Trophoblast cell (in vitro differentiated cells and primary cell): ENCODE measurements around the gene TBC1D5.

Source experiments
- DNase-seq, 2 donors: peaks; one replicate each; pipeline ENCODE4 v3.0.0-alpha.2; 2016
- H2AFZ ChIP-seq: 2 replicates; pipeline ENCODE4 v1.6.1; 2013; ENCODE audit warnings: low read length, moderate library complexity, mild to moderate bottlenecking; ENCODE audit not compliant: insufficient read depth, poor library complexity
- H2AK5ac ChIP-seq: 2 replicates; pipeline ENCODE4 v1.6.1; 2013; ENCODE audit warnings: mild to moderate bottlenecking, low read length
- H2BK120ac ChIP-seq: 2 replicates; pipeline ENCODE4 v1.6.1; 2013; ENCODE audit warnings: low read length, mild to moderate bottlenecking, moderate library complexity; ENCODE audit not compliant: insufficient read depth, poor library complexity
- H2BK12ac ChIP-seq: 2 replicates; pipeline ENCODE4 v1.6.1; 2013; ENCODE audit warnings: mild to moderate bottlenecking, low read length, moderate library complexity
- H2BK5ac ChIP-seq: 2 replicates; pipeline ENCODE4 v1.6.1; 2013; ENCODE audit warnings: low read length, low read depth, moderate library complexity, mild to moderate bottlenecking; ENCODE audit not compliant: poor library complexity
- H3K14ac ChIP-seq: 2 replicates; pipeline ENCODE4 v1.6.1; 2013; ENCODE audit warnings: mild to moderate bottlenecking, low read length
- H3K18ac ChIP-seq: 2 replicates; pipeline ENCODE4 v1.6.1; 2013; ENCODE audit warnings: mild to moderate bottlenecking, low read length
- H3K23ac ChIP-seq: 2 replicates; pipeline ENCODE4 v1.6.1; 2013; ENCODE audit warnings: low read length
- H3K27ac ChIP-seq: 2 replicates; pipeline ENCODE4 v1.5.1; 2013; ENCODE audit warnings: low read depth, mild to moderate bottlenecking, inconsistent platforms, low read length, moderate library complexity
- H3K27me3 ChIP-seq: 2 replicates; pipeline ENCODE4 v1.6.1; 2013; ENCODE audit warnings: inconsistent platforms, mild to moderate bottlenecking, low read length, moderate library complexity; ENCODE audit not compliant: insufficient read depth
- H3K36me3 ChIP-seq, 2 experiments: 1 replicate in 1 of 2; 2 replicates in 1 of 2; pipeline ENCODE4 v1.6.1; 2013; ENCODE audit warnings: low read length in 2 of 2, mild to moderate bottlenecking in 2 of 2, moderate library complexity in 1 of 2; ENCODE audit not compliant: insufficient read depth in 2 of 2, control insufficient read depth in 1 of 2
- H3K4ac ChIP-seq: 2 replicates; pipeline ENCODE4 v1.6.1; 2013; ENCODE audit warnings: low read depth, mild to moderate bottlenecking, low read length, moderate library complexity
- H3K4me1 ChIP-seq, 2 experiments: 1 replicate in 1 of 2; 2 replicates in 1 of 2; pipeline ENCODE4 v1.6.1; 2013; ENCODE audit warnings: low read length in 2 of 2, mild to moderate bottlenecking in 2 of 2, moderate library complexity in 1 of 2; ENCODE audit not compliant: insufficient read depth in 2 of 2, control insufficient read depth in 1 of 2
- H3K4me2 ChIP-seq: 2 replicates; pipeline ENCODE4 v1.6.1; 2013; ENCODE audit warnings: inconsistent platforms, mild to moderate bottlenecking, low read length, moderate library complexity
- H3K4me3 ChIP-seq: 2 replicates; pipeline ENCODE4 v1.5.1; 2013; ENCODE audit warnings: mild to moderate bottlenecking, low read depth, low read length, inconsistent platforms
- H3K79me1 ChIP-seq: one replicate; pipeline ENCODE4 v1.6.1; 2013; ENCODE audit warnings: low read length
- H3K79me2 ChIP-seq: 2 replicates; pipeline ENCODE4 v1.6.1; 2013; ENCODE audit warnings: low read length, mild to moderate bottlenecking; ENCODE audit not compliant: control insufficient read depth, insufficient read depth, poor library complexity
- H3K9ac ChIP-seq: 2 replicates; pipeline ENCODE4 v1.6.1; 2013; ENCODE audit warnings: mild to moderate bottlenecking, low read length
- H3K9me3 ChIP-seq: 2 replicates; pipeline ENCODE4 v1.6.1; 2013; ENCODE audit warnings: low read depth, mild to moderate bottlenecking, control low read depth, inconsistent platforms, low read length; ENCODE audit not compliant: insufficient read depth
- H4K12ac ChIP-seq: 2 replicates; pipeline ENCODE4 v1.6.1; 2013; ENCODE audit warnings: low read depth, mild to moderate bottlenecking, low read length, moderate library complexity
- H4K8ac ChIP-seq: 2 replicates; pipeline ENCODE4 v1.6.1; 2013; ENCODE audit warnings: low read depth, mild to moderate bottlenecking, low read length, moderate library complexity
- H4K91ac ChIP-seq: one replicate; pipeline ENCODE4 v1.6.1; 2013; ENCODE audit warnings: low read depth, mild to moderate bottlenecking, low read length, moderate library complexity
- WGBS: extraction: QIAGEN DNeasy Blood & Tissue Kit; methylation state at CpG from one replicate; pipeline ENCODE4 v1.1.7; 2013; ENCODE audit warnings: missing lambda C conversion rate; ENCODE audit not compliant: insufficient read length, insufficient coverage; ENCODE audit errors: extremely low coverage; 5-methylcytosine and 5-hydroxymethylcytosine counted together

TBC1D5 gene

DNA sequence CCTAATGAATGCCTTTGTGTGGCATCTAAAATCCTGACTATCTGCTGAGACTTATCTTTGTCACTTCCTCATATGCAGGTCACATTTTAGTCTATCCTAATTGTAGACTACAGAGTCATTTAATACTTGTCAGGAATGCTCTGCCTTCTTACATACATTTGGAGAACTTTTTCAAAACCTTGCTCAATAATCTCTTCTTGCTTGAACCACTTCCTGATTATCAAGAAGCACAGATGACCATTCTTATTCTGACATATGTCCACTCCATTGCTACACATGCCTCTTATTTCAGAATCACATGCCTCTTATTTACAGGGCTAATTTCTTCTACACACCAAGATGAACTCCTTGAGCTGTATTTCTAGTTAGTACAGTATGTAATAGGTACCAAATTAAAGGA is 400.3 kb downstream of the TBC1D5 start:
- H3K9me3 ChIP-seq, result no peaks in the 10 kb centered on the region
- H3K9ac ChIP-seq, result no peak overlapping the region
- H3K27me3 ChIP-seq, result no peaks in the 10 kb centered on the region
- no peak overlapping the region for H2BK120ac ChIP-seq
- no peak overlapping the region for H3K4ac ChIP-seq
- no peak overlapping the region for H4K8ac ChIP-seq
- peak in 1 of 2 donors; percentile 6 for DNase-seq
- H3K79me2 ChIP-seq, result no peaks in the 10 kb centered on the region
- no peak overlapping the region for H3K18ac ChIP-seq
- H4K91ac ChIP-seq, result no peak overlapping the region
- H2AFZ ChIP-seq, result no peak overlapping the region
- no peak overlapping the region for H3K4me2 ChIP-seq
- H3K14ac ChIP-seq, result no peak overlapping the region
- no peaks in the 10 kb centered on the region for H3K4me1 ChIP-seq
- no peak overlapping the region for H4K12ac ChIP-seq
- no peak overlapping the region for H3K4me3 ChIP-seq
- no peaks in the 10 kb centered on the region for H3K36me3 ChIP-seq
- H2AK5ac ChIP-seq, result no peak overlapping the region
- H3K23ac ChIP-seq, result no peak overlapping the region
- no peak overlapping the region for H2BK12ac ChIP-seq
- H3K79me1 ChIP-seq, result no peaks in the 10 kb centered on the region
- no peak overlapping the region for H2BK5ac ChIP-seq
- no peak overlapping the region for H3K27ac ChIP-seq

DNA sequence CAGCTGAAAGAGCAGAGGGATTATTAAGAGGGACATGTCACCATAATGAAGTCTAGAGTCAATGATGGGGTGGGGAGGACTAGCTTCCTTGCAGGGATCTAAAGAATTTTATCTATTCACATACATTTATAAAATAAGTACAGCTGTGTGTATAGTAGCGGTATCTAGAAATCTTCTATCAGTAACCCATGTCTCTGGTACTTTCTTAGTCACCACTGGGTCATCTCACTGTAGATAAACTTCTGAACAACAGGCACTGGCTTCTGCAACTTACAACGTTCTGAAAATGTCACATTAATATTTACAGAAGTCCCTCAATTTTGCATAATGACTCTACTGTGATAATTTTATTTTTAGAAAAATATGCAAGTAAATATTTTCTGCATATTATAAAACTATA is 401.7 kb downstream of the TBC1D5 start:
- no CpG with 5 or more reads among the region's 2 CpGs for WGBS
- no peaks in the 10 kb centered on the region for H3K79me1 ChIP-seq

GRCh38 chr3:17340261-17340660 is 402.2 kb downstream of the TBC1D5 start:
- Histone ChIP-seq H3K27me3 (no peaks in the 10 kb centered on the region), H2AFZ (no peak overlapping the region), H2BK120ac (no peak overlapping the region), H3K4me3 (no peak overlapping the region), H3K14ac (no peak overlapping the region), H4K8ac (no peak overlapping the region), H3K18ac (no peak overlapping the region), H3K36me3 (no peaks in the 10 kb centered on the region), H2AK5ac (no peak overlapping the region), H3K4me1 (no peaks in the 10 kb centered on the region), H3K9ac (no peak overlapping the region), H2BK12ac (no peak overlapping the region), H3K23ac (no peak overlapping the region), H4K91ac (no peak overlapping the region), H3K9me3 (no peaks in the 10 kb centered on the region), H3K4ac (no peak overlapping the region), H3K79me1 (no peaks in the 10 kb centered on the region), H3K4me2 (no peak overlapping the region), H4K12ac (no peak overlapping the region), H2BK5ac (no peak overlapping the region), H3K27ac (no peak overlapping the region), H3K79me2 (no peaks in the 10 kb centered on the region)
- no CpG with 5 or more reads among the region's 1 CpG for WGBS
- no peak for DNase-seq

More for the DNA sequence above, 401.7 kb downstream of the TBC1D5 start:
- H3K4me2 ChIP-seq, result no peak overlapping the region
- H3K79me2 ChIP-seq, result no peaks in the 10 kb centered on the region
- no peaks in the 10 kb centered on the region for H3K4me1 ChIP-seq
- no peak overlapping the region for H4K8ac ChIP-seq
- no peak overlapping the region for H2AK5ac ChIP-seq
- no peak overlapping the region for H4K91ac ChIP-seq
- no peak overlapping the region for H3K9ac ChIP-seq
- no peak overlapping the region for H2BK5ac ChIP-seq
- H3K18ac ChIP-seq, result no peak overlapping the region
- H3K27me3 ChIP-seq, result no peaks in the 10 kb centered on the region
- H4K12ac ChIP-seq, result no peak overlapping the region
- no peak overlapping the region for H3K4ac ChIP-seq
- no peak overlapping the region for H2BK12ac ChIP-seq
- no peak overlapping the region for H3K27ac ChIP-seq
- H3K4me3 ChIP-seq, result no peak overlapping the region
- H2AFZ ChIP-seq, result no peak overlapping the region
- no peaks in the 10 kb centered on the region for H3K36me3 ChIP-seq
- no peak overlapping the region for H3K14ac ChIP-seq
- DNase-seq, result peak in 1 of 2 donors; percentile 7
- no peak overlapping the region for H3K23ac ChIP-seq
- H3K9me3 ChIP-seq, result no peaks in the 10 kb centered on the region
- no peak overlapping the region for H2BK120ac ChIP-seq

GRCh38 chr3:17339132-17339575 is 403.3 kb downstream of the TBC1D5 start:
- H3K79me2 ChIP-seq, result no peaks in the 10 kb centered on the region
- no peak overlapping the region for H3K4me2 ChIP-seq
- H3K79me1 ChIP-seq, result no peaks in the 10 kb centered on the region
- H2AFZ ChIP-seq, result no peak overlapping the region
- H4K8ac ChIP-seq, result no peak overlapping the region
- no peaks in the 10 kb centered on the region for H3K9me3 ChIP-seq
- no peaks in the 10 kb centered on the region for H3K4me1 ChIP-seq
- DNase-seq, result peak in 1 of 2 donors; percentile 2
- no peak overlapping the region for H2BK5ac ChIP-seq
- H3K4me3 ChIP-seq, result no peak overlapping the region
- no peaks in the 10 kb centered on the region for H3K27me3 ChIP-seq
- H3K18ac ChIP-seq, result no peak overlapping the region
- no peak overlapping the region for H3K14ac ChIP-seq
- no peak overlapping the region for H4K91ac ChIP-seq
- no peaks in the 10 kb centered on the region for H3K36me3 ChIP-seq
- H3K23ac ChIP-seq, result no peak overlapping the region
- H2BK12ac ChIP-seq, result no peak overlapping the region
- H3K27ac ChIP-seq, result no peak overlapping the region
- H3K4ac ChIP-seq, result no peak overlapping the region
- H2AK5ac ChIP-seq, result no peak overlapping the region
- no peak overlapping the region for H3K9ac ChIP-seq
- H2BK120ac ChIP-seq, result no peak overlapping the region
- WGBS, result no CpG with 5 or more reads among the region's 6 CpGs
- no peak overlapping the region for H4K12ac ChIP-seq
